SHP77 (cell line): ENCODE measurements around the gene MED13L.

Experiments used
- DNase-seq, 2 experiments: peaks; one replicate each; lab custom pipeline; 2025; lab: John Stamatoyannopoulos, UW

The MED13L gene

GRCh38 chr12:116276652-116277466 is 634 bp downstream of the MED13L start:
- DNase-seq, result peak in 1 of 2 experiments; percentile 74

DNA sequence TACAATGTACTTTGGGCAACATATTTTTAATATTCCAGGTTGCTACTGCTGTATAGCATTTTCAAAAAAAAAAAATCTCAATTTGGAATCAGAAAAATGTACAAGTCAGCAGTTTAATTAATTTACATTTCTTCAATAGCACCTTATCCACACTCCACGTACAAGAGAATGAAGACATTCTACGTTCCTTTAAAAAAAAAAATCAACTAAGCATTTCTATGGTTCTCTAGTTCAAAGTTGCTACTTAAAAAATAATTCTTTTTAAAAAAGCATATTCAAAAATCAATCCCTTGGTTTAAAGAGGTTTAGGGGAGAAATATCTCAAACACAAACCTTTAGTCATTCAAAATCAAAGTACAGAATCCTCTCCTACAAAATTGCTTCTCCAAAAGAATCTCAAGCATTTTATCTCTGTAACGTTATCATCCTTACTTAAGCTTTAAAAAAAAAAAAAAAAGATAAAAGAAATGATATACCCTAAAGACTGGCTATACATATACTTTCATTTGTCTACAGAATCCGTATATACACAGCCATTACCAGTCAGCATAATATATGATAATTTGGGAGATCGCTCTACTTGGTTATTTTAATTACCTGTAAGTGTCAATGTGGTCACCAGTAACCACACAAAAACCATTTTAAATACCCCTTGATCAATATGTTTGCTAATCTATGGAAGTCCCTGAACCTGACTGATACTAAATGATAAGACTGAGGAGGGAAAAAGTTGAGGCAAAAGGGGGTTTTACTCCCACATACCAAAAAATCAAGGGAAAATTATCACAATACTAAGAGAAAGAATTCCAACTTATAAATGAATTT is 2.7 kb downstream of the MED13L start:
- no peak for DNase-seq

DNA sequence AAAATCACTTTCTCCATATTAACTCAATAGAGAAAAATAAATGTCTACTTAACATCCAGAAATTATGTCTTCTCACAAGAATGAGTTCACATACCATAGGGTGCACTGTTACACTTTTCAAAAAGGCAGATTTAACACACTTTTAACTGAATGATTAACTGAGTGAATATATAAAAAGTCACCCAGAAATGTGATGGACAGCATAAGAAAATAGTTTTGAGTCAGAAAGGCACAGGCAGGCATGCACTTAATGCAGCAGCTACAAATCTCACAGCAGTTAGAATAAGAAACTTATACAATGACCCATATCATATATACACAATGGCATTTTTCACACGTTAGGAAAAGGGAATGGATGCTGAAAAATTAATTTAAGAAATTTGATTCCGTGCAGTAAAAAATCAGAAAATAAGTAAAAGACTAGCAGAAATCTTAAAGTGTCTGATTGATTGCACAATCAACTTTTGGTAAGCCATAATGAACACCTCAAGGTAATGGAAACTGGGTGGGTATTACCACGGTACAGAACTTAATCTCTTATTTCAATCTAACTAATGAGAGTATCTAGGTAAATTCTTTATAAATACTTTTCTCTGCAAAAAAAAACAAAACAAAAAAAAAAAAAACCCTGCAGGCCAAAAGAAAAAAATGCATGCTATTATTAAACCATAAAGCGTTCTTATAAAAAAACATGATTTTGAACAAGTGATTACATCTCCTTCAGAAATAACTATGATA is 3.5 kb downstream of the MED13L start:
- DNase-seq, result no peak

DNA sequence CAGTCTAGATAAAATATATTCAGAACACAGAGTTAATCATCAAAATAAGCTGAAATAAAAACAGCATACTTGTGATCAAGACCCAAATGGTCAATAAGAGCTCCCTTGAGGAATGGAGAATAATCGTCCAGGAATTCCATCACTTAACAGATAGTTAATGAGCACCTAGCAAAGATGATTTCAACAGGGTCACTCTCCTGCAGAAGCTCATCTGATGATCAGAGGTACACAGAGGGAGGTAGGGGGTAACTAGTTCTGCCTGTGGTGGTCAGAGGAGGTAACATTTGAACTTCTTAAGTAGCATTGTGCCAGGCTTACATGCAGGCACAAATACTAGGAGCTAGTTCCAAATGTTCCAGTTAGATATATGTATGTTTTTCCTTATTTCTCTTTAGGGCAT is 9.5 kb downstream of the MED13L start:
- DNase-seq, result no peak

DNA sequence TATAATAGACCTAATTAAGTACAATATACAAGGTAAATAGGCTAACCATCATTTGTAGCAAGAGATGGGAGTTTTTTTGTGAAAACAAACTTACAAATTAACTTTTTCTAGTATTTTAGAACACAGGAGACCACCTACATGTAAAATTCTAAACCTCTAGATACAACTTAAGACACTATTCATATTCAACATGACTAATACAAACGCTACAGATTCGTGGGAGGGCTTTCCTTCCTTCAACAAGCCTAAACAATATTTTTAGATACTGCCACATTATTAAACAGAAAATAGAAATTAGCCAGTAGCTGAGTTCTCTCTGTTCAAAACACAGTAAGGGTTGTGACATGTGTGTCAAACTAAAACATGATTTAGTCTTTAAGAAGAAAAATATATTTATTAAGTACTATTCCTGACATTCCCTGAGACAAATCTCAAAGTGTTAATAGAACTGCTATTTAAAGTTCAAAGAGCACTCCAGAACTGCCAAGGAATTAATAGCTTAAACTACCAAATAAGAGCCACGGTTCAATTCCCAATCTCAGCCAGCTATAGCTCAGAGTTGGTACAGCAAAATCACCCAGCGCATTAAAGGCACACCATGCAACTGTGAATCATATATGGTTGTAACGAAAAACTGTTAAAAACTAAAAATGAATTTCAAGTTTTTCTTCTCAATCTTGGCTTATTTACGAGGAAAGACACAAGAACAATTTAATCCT is 10.7 kb downstream of the MED13L start:
- DNase-seq, result no peak

GRCh38 chr12:116266168-116266601 is 11.3 kb downstream of the MED13L start:
- no peak for DNase-seq

- DNase-seq, result no peak
Measured at GRCh38 chr12:116265351-116266147, 11.9 kb downstream of the MED13L start.

DNA sequence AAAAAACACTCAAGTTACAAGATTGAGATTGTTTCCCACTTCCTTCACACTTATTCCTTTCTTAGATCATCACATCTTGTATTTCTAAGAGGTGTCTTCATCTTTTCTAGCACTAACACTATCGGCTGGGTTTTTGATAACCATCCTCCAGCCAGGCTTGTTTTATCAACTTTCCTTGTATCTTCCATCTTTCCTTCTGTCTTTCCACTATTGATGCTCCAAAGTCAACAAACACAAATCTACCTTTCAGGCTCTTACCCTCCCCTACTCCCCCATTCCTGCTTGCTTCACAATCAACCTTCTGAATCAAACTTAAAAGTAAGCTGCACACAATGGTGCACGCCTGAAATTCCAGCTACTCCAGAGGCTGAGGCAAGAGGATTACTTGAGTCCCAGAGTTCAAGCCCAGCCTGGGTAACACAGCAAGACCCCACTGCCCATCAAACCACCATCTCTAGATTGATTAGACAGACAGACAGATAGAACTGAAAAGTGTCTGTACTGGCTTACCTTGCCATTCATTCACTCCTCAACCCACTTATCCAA is 12.9 kb downstream of the MED13L start:
- no peak for DNase-seq

DNA sequence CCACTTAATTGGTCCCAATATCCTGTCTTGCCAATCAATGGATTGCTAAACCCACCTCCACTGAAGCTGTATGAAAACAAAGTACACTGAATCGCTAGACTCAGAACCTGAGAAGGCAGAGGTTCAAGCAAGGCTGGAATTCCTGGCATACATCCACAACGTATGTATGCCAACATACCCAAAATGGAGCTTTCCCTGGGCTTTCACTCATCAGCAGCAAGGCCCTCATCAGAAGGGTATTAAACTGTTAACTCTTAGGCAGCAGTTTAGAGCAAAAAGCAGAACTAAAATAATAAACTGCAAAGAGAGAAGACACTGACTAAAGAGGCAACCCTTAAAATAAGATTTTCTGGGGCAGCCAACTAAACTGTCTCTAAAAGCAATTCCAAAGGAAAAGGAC is 13.6 kb downstream of the MED13L start:
- no peak for DNase-seq

DNA sequence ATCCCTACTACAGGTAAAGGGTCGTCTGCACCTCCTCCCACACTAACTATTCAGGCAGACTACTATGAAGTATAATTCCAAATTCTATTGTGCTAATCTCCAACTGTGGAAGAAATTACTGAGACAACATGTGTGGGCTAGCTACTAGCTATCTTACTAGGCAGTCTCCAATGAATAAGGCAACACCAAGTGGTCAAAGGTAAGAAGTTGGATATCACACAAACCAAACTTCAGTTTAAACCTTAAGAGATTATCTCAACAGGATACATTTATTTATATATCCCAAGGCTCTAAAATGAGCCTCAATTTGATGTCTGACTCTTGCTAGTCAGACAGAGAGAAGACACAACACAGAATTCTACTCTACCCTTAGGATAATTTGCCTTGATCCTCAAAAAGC is 14.1 kb downstream of the MED13L start:
- no peak for DNase-seq

- DNase-seq, result no peak
Measured at GRCh38 chr12:116262741-116263140, 14.8 kb downstream of the MED13L start.

DNA sequence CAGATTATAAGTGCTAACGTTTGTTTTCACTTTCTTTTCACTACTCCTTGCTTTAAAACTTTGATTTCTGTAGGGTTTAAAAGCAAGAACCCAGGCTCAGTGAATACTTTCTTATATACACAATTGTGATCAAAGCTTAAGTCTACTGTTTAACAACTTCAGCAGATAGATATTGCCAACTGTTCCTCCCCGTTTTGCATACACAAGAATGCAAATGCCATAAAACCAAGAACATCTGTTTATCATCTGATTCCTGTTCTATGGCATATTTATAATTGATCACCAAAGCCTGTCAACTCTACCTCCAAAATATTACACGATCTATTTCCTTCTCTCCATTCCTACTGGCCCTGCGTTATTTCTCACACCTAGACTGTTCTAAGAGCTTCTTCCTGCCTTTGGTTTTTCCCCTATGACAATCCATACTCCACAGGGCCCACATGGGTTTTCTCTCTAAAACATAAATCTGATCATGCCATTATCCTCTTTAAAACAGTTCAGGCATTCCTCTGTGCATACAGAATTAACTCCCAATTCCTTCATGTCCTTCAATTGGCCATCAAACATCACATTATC is 15.9 kb downstream of the MED13L start:
- no peak for DNase-seq

DNA sequence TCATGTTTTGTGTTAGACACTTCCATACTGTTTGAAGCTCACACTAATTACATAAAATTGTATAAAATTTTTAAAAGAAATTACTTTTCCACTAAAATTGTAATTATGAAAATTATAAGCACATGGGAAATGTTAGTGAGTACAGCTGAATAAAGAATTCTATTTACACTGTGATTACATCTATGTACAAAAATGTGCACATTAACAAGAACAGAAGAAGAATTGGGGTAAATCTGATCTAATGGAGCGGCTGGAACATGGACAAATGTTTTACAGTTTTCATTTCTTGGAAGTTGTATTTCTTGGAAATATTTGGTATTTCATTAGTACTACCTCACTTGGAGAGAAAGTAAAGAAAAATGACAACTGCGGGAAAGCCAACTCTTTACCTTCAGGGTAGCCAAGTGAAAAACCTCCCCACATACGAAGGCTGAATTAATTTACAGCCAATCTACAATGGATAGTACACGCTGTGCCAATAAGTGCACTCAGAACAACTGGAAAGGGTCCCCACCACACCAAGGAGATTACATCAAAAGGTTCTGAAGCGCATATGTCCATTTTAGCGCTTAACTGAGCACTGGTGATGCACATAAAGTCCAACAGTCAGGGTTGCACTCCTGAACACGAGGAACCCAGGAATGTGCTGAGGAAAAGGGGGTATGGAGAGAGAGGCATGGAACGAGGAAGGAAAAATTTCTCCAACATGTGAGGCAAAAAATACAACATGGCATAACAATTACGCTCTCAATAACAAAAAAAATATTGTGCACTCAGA is 17.5 kb downstream of the MED13L start:
- DNase-seq, result no peak

DNA sequence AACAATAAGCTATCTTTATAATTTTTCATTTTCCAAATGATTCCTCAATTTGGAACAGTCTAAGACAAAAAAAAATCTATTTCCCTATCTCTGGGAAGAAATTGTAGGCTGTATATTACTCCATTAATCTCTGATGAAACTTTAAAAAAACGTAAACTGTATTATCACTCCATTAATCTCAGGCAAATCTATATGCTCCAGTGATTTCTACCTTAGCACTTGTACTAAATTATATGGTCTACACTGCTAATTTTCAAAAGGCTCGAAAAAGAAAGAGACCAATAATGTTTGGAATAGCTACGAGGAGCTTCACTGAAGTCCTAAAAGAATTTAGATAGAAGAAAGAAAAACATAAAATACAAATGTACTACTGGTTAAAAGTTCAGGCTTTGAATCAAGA is 19.7 kb downstream of the MED13L start:
- DNase-seq, result no peak

- DNase-seq, result no peak
Measured at GRCh38 chr12:116257215-116257614, 20.3 kb downstream of the MED13L start.

GRCh38 chr12:116249938-116250337 is 27.6 kb downstream of the MED13L start:
- no peak for DNase-seq

- no peak for DNase-seq
Measured at GRCh38 chr12:116248930-116249329, 28.6 kb downstream of the MED13L start.

DNA sequence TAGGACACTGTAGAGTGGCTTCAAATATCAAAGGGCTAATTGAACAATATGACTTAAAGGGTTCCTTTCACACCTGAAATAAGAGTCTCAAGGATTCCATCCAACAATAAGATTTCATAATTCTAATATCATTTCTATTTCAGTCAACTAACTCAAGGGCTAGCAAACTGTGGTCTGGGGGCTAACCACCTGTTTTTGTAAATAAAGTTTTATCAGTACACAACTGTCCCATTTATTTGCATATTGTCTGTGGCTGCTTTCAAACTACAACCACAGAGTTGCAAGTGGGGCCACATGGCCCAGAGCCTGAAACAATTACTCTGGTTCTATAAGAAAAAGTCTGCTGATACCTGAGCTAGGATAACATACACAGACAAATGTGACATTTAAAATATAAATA is 29.1 kb downstream of the MED13L start:
- DNase-seq, result no peak

DNA sequence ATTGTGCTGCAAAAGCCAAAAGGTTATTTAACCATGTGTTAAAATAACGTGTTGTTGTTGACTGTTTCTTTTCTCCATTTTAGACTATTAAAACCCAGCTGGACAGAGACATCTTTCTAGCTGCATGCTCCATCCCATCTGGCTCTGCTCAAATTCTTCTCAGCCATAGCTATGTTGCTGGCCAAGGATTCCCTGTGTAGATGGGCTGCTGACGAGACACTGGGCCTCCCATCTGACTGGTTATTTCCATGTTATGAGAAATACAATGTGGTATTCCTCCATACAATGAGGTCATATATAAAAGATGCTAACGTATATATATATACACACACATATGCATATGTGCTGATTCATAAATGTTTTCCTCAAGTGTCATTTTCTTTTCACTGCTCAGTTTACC is 30.1 kb downstream of the MED13L start:
- DNase-seq, result no peak
